CMK (cell line): ENCODE data around the gene SESTD1.

ENCODE experiments used
- DNase-seq: peaks from one replicate; pipeline ENCODE4 v3.0.0-alpha.2; 2010; ENCODE audit warnings: low read depth

Gene SESTD1

GRCh38 chr2:179264368-179265081 is at the start of gene SESTD1:
Gene SESTD1 (minus strand): TSS chr2:179264832. CDS start chr2:179191841, 72,991 bp downstream.
- DNase-seq = no peak

- no peak for DNase-seq
These were observed 48.4 kb upstream of the SESTD1 start for GRCh38 chr2:179313057-179313456.

GRCh38 chr2:179311101-179311500 is 46.5 kb upstream of the SESTD1 start:
- no peak for DNase-seq

DNA sequence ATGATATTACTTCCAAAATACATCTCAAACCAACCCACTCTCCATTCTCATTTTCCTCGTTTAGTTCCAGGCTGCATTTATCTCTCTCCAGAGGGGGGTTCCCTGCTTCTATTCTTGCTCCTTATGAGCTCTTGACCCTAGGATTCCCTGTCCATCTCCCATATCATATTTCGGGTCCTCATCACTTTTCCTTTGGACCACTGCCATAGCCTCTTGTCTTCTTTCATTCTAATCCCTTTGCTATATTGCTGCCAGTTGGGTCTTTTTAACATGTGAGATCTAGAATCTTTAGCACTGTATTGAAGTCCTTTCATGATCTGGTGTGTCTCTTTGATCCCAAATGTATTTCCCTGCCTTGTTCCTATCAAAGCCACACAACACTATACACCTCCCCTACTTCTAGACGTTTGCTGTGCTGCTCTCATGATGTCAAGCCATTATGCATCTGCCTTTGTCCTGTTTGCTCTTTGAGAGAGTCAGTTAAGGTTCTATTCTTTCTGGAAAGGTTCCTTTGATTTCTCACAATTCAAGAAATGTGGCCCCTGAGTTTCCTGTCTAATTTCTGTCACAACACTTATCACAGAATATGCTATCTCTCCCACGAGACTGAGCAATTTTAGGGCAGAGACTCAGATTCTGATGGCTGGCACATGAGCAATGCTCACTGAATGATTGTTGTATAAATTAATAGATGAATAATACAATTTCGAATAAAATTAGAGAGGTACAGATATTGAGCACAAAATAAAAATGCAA is 43.2 kb upstream of the SESTD1 start:
- no peak for DNase-seq

DNA sequence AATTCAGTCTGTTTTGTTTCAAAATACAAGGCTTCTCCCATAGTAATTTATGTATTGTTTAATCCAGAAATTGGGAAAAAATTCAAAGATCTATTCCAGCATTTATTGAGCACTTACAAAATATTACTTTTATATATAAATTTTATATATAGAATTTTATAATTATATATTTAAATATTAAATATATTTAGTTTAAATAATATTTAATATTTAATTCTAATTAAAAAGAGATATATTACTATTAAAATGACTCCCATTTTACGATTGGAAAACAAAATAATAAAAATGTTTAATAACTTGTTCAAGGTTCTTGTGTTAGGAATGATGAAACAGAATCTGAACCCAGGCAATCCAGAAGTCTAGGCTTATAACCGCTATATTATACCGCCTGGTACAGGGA is 40.5 kb upstream of the SESTD1 start:
- no peak for DNase-seq

DNA sequence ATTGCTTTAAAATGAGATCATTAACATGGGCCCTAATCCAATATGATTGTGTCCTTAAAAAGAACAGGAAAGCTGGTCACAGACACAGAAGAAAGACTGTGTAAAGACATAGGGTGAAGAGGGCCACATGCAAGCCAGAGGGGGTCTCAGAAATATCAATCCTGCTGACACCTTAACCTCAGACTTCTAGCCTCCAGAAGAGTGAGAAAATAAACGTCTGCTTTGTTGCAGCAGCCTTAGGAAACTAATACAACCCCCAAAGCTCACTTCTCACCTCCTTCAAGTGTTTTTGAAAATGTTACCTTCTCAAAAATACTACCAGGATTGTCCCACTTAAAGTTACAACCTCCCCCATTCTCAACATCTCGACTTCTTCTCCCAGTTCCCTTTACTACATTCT is 39.8 kb upstream of the SESTD1 start:
- no peak for DNase-seq

GRCh38 chr2:179302764-179303571 is 38.3 kb upstream of the SESTD1 start:
- no peak for DNase-seq

- DNase-seq = no peak
These were observed 37.5 kb upstream of the SESTD1 start for GRCh38 chr2:179302149-179302548.

GRCh38 chr2:179298666-179299065 is 34.0 kb upstream of the SESTD1 start:
- DNase-seq = no peak

DNA sequence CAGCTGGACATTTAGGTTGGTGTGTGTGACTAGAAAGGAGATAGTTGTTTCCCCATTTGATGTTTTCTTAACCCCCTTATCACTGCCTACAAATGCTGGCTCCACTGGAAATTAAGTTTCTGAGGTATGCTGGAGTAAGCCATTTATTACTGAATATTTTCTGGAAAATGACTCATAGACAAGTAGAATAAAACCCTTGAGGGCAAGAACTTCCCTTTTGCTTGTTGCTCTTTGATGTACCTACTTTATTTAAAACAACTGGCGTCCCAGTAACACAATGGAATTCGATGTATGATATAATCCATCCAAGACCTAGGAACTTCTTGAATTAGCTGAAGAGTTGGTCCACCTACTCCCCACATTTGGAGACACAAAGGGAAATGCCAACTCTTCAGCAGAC is 33.3 kb upstream of the SESTD1 start:
- DNase-seq = no peak

DNA sequence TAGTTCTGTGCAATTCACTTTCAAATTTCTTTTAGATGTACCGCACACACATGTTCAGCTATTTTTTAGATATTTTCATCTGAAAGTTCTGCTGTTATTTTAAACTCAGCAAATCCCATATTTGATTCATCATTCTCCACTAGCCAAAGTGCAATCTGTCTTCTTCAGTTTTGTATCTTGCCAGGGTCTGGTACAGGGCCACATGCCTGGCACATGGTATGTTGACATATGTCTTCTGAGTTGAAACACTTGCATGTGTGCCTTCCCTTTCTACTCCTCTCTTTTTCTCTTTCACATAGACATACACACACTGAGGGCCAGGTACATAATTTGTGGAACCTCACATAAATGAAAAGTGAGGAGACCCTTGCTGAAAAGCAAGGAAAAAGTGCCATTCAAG is 25.7 kb upstream of the SESTD1 start:
- DNase-seq = no peak

DNA sequence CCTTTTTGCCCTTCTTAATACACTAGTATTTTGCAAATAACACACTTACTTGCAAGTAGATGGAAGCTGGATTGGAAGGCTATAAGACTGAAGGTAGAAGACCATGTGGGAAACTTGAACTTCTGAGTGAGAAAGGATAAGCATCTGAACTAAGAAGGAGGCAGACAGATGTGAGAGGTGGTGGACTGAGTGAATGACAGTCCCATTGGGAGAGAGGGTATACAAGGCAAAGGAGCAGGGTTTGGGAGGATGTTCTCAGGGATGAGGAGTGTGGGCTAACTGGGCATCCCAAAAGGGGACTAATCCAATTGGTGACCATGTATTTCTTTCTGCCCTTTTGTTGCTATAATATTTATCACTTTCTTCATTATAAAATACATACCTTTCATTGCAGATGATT is 20.4 kb upstream of the SESTD1 start:
- no peak for DNase-seq

GRCh38 chr2:179277429-179278196 is 13.0 kb upstream of the SESTD1 start:
- DNase-seq = no peak

GRCh38 chr2:179275253-179276012 is 10.8 kb upstream of the SESTD1 start:
- DNase-seq = no peak

GRCh38 chr2:179274749-179275148 is 10.1 kb upstream of the SESTD1 start:
- DNase-seq = no peak

DNA sequence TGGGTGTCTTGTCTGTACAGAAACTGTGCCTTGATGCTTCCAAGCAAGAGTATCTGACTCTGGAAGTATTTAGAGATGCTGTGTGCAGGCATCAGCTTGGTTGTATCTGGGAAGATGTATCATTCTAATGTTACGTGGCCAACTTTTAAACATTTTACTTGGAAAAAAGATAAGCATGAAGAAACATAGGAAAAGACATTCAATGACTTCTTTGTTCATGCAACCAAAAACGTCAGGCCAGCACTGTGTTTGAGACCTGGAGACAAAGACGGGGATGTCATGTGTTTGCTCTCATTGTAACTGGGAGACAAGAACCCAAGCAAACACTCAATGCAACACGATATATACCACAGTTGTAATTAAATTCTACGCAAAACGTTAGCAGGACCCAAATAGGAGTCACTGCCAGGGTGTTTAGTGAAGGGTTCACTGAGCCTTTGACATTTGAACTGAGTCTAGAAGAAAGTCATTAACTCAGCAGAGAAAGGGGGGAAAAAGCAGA is 8.9 kb upstream of the SESTD1 start:
- no peak for DNase-seq

- DNase-seq = no peak
These were observed 8.0 kb upstream of the SESTD1 start for GRCh38 chr2:179272406-179273192.

DNA sequence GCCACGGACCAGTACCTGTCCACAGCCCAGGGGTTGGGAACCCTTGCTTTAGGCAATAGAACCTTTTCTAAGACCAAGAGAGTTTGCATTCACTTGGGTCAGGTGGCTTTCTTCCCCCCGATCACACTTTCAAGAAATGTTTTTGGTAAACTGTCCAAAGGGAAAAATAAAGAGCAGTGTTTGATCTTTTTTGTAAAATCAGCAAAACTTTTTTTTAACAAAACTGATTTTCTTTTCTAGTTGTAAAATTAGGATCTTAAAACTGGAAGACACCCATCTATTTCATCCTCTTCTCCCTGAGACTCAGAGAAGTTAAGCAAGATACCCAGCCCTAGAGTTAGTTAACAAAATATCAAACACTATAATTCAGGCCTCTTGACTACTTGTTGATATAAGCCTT is 6.1 kb upstream of the SESTD1 start:
- DNase-seq = no peak

GRCh38 chr2:179268277-179268925 is 3.8 kb upstream of the SESTD1 start:
- no peak for DNase-seq

DNA sequence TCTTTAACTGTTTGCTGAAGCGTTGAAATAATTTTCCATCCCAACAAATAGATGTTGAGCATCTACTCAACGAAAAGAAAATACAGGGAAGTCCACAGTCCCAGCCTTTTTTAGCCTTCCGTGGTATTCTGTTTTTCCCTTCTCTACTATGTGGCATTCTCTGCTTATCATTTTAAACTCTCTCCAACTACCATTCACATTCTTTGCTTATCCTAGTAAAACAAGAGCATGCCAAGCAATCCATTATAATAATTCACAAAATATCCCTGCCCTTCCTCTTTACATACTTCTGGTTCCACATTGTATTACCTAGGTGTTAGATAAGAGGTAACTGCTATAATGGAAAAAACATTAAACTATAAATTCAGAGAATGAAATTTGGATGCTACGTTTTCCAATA is 1.6 kb upstream of the SESTD1 start:
- no peak for DNase-seq
